K562 (cell line): Measurements from ENCODE around the gene SMG6. TPM values are rescaled to one million over a fixed set of nuclear protein-coding genes. Genes with fewer than 3 reads are reported as not detected.

Experiments used
- NRF1 ChIP-seq, 2 experiments: fragments of 450-650 bp; IDR thresholded peaks in 1 of 2; conservative IDR thresholded peaks in 1 of 2; 2 replicates each; pipeline ENCODE4 v1.6.1; 2014; ENCODE audit warnings: mild to moderate bottlenecking in 2 of 2
- PHB2 ChIP-seq: fragments of 450-650 bp; IDR thresholded peaks from 2 replicates; pipeline ENCODE4 v1.6.1; 2017; ENCODE audit warnings: low read depth
- RBM34 ChIP-seq: fragments of 200-400 bp; formaldehyde crosslinking; IDR thresholded peaks from 2 replicates; pipeline ENCODE4 v1.6.1; 2018; ENCODE audit warnings: low read length, borderline replicate concordance; ENCODE audit not compliant: insufficient read depth
- SREBF1 ChIP-seq: fragments of 150-350 bp; IDR thresholded peaks from 2 replicates; pipeline ENCODE4 v1.6.1; 2014; ENCODE audit warnings: antibody characterized with exemption, low read depth, low read length, borderline replicate concordance
- TOE1 ChIP-seq, 2 experiments: fragments of 450-650 bp in 1 of 2; sonication (generic) in 1 of 2; formaldehyde crosslinking in 1 of 2; IDR thresholded peaks; 2 replicates each; pipeline versions ENCODE4 v1.7.1 to v1.8.0; 2016 to 2022; ENCODE audit warnings: borderline replicate concordance in 2 of 2, mild to moderate bottlenecking in 2 of 2, antibody characterized with exemption in 1 of 2, inconsistent platforms in 1 of 2, low read depth in 1 of 2, missing genetic modification reagents in 1 of 2, moderate library complexity in 1 of 2
- ZFPM2 ChIP-seq: fragments of 250-450 bp; sonication (Bioruptor Pico); IDR thresholded peaks from 2 replicates; pipeline ENCODE4 v1.5.1; 2022; ENCODE audit warnings: mild to moderate bottlenecking
- ZNF3 ChIP-seq: fragments of 250-450 bp; sonication (Bioruptor Pico); IDR thresholded peaks from 2 replicates; pipeline ENCODE4 v1.5.0; 2021; ENCODE audit warnings: mild to moderate bottlenecking, moderate library complexity
- ZNF436 ChIP-seq: fragments of 250-450, 450-650 bp; sonication (Bioruptor Pico); formaldehyde crosslinking; IDR thresholded peaks from 2 replicates; pipeline ENCODE4 v1.7.0; 2020; ENCODE audit warnings: mild to moderate bottlenecking
- polyA plus RNA-seq, 8 experiments: library from polyadenylated mRNA; depleted of rRNA in 4 of 8; stranded (reverse) in 5 of 8; unstranded in 3 of 8; fragments of >200 nt; fragmentation: Nextera tagmentation in 2 of 8; fragmentation: Illumina TruSeq in 1 of 8; extraction: Ambion mirVana in 2 of 8; extraction: Trizol in 1 of 8; gene quantifications; 2 replicates each; pipeline versions ENCODE4 v1.2.1 to v1.2.3, GENCODE V29; 2011 to 2014; ENCODE audit warnings: inconsistent platforms in 1 of 8, missing spikeins in 1 of 8
- total RNA-seq, 7 experiments: library from RNA; depleted of rRNA in 6 of 7; stranded (reverse); fragments of >200 nt in 6 of 7; fragmentation: Illumina TruSeq in 2 of 7; extraction: Trizol in 2 of 7; gene quantifications; 2 replicates each; pipeline versions ENCODE4 v1.2.1 to v1.2.3, GENCODE V29; 2011 to 2021; ENCODE audit warnings: low replicate concordance in 1 of 7
- TF ChIP-seq, protein P1 (sequence below): sonication (generic); formaldehyde crosslinking; IDR thresholded peaks from 2 replicates; pipeline ENCODE4 v1.8.0; 2022; ENCODE audit warnings: mild to moderate bottlenecking, missing genetic modification reagents
- TF ChIP-seq, protein P2 (sequence below): sonication (generic); formaldehyde crosslinking; IDR thresholded peaks from 2 replicates; pipeline ENCODE4 v1.8.1; 2022; ENCODE audit warnings: missing genetic modification reagents
- TF ChIP-seq, protein P3 (sequence below): fragments of 250-450 bp; sonication (Bioruptor Pico); IDR thresholded peaks from 2 replicates; pipeline ENCODE4 v1.8.0; 2021; ENCODE audit warnings: moderate library complexity, mild to moderate bottlenecking, inconsistent platforms
- TF ChIP-seq, protein P4 (sequence below): fragments of 250-450 bp; sonication (Bioruptor Pico); IDR thresholded peaks from 2 replicates; pipeline ENCODE4 v1.4.0; 2020; ENCODE audit warnings: mild to moderate bottlenecking, moderate library complexity
- TF ChIP-seq, protein P5 (sequence below): fragments of 200-400 bp; formaldehyde crosslinking; IDR thresholded peaks from 2 replicates; pipeline ENCODE4 v1.6.1; 2017; ENCODE audit warnings: mild to moderate bottlenecking, low read depth, low read length, moderate library complexity

SMG6 gene
- total and polyA plus RNA-seq, 9 of the 15 experiments (the other 6 are each of a cell fraction or from before 2014, with no cell fraction given), result 0.44 to 13.9 (median 6.0) TPM

DNA sequence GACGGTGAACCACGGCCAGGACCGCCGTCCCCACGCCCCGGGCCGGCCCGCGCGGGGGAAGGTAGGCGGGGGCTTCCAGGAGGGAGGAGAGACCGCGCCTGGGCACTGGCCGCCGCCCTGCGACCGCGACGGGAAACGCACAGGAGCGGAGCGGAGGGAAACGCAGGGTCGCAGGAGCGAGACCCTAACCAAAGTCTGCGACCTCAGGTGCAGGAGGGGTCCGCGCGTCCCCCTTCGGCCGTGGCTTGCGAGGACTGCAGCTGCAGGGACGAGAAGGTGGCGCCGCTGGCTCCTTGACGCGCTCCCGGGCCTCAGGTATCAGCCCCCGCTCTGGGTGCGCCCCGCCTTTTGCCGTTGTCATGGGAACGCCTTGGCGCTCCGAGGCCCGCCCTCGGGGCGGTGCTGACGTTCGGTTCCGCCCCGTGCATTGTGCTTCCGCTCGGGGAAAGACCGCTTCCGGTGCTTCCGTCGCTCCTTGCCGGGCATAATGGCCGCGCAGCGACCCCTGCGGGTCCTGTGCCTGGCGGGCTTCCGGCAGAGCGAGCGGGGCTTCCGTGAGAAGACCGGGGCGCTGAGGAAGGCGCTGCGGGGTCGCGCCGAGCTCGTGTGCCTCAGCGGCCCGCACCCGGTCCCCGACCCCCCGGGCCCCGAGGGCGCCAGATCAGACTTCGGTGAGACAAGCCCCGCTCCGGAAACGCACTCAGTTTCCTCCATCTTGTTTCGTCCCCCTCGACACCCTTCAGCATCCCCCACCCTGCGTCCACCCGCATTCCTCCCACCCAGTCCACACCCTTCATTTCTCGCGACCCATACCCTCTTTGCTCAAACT, 261.8 kb downstream of the SMG6 start, which contains the start of gene OVCA2 (continued):
- TF ChIP-seq, protein P1, sequence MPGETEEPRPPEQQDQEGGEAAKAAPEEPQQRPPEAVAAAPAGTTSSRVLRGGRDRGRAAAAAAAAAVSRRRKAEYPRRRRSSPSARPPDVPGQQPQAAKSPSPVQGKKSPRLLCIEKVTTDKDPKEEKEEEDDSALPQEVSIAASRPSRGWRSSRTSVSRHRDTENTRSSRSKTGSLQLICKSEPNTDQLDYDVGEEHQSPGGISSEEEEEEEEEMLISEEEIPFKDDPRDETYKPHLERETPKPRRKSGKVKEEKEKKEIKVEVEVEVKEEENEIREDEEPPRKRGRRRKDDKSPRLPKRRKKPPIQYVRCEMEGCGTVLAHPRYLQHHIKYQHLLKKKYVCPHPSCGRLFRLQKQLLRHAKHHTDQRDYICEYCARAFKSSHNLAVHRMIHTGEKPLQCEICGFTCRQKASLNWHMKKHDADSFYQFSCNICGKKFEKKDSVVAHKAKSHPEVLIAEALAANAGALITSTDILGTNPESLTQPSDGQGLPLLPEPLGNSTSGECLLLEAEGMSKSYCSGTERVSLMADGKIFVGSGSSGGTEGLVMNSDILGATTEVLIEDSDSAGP, result no peak
- TF ChIP-seq ZNF436 (CRISPR knock-in tag) (no peak), PHB2 (no peak), TOE1 (IDR thresholded peaks at IDR 0.05; ENCODE audit: borderline replicate concordance) (no peak), TOE1 (CRISPR knock-in tag; IDR thresholded peaks at IDR 0.05; ENCODE audit: borderline replicate concordance, low read depth) (no peak), NRF1 (conservative IDR thresholded peaks at IDR 0.05 in 1 of 2, IDR thresholded peaks at IDR 0.05 in 1 of 2) (peak; percentile 43 to 64; a peak in 3 of 4 replicates), SREBF1 (no peak), ZFPM2 (CRISPR knock-in tag) (no peak), ZNF3 (CRISPR knock-in tag) (no peak), RBM34 (no peak)
- TF ChIP-seq, protein P2, sequence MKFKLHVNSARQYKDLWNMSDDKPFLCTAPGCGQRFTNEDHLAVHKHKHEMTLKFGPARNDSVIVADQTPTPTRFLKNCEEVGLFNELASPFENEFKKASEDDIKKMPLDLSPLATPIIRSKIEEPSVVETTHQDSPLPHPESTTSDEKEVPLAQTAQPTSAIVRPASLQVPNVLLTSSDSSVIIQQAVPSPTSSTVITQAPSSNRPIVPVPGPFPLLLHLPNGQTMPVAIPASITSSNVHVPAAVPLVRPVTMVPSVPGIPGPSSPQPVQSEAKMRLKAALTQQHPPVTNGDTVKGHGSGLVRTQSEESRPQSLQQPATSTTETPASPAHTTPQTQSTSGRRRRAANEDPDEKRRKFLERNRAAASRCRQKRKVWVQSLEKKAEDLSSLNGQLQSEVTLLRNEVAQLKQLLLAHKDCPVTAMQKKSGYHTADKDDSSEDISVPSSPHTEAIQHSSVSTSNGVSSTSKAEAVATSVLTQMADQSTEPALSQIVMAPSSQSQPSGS (CRISPR knock-in tag), result no peak
- TF ChIP-seq, protein P3, sequence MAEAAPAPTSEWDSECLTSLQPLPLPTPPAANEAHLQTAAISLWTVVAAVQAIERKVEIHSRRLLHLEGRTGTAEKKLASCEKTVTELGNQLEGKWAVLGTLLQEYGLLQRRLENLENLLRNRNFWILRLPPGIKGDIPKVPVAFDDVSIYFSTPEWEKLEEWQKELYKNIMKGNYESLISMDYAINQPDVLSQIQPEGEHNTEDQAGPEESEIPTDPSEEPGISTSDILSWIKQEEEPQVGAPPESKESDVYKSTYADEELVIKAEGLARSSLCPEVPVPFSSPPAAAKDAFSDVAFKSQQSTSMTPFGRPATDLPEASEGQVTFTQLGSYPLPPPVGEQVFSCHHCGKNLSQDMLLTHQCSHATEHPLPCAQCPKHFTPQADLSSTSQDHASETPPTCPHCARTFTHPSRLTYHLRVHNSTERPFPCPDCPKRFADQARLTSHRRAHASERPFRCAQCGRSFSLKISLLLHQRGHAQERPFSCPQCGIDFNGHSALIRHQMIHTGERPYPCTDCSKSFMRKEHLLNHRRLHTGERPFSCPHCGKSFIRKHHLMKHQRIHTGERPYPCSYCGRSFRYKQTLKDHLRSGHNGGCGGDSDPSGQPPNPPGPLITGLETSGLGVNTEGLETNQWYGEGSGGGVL, result no peak
- TF ChIP-seq, protein P4, sequence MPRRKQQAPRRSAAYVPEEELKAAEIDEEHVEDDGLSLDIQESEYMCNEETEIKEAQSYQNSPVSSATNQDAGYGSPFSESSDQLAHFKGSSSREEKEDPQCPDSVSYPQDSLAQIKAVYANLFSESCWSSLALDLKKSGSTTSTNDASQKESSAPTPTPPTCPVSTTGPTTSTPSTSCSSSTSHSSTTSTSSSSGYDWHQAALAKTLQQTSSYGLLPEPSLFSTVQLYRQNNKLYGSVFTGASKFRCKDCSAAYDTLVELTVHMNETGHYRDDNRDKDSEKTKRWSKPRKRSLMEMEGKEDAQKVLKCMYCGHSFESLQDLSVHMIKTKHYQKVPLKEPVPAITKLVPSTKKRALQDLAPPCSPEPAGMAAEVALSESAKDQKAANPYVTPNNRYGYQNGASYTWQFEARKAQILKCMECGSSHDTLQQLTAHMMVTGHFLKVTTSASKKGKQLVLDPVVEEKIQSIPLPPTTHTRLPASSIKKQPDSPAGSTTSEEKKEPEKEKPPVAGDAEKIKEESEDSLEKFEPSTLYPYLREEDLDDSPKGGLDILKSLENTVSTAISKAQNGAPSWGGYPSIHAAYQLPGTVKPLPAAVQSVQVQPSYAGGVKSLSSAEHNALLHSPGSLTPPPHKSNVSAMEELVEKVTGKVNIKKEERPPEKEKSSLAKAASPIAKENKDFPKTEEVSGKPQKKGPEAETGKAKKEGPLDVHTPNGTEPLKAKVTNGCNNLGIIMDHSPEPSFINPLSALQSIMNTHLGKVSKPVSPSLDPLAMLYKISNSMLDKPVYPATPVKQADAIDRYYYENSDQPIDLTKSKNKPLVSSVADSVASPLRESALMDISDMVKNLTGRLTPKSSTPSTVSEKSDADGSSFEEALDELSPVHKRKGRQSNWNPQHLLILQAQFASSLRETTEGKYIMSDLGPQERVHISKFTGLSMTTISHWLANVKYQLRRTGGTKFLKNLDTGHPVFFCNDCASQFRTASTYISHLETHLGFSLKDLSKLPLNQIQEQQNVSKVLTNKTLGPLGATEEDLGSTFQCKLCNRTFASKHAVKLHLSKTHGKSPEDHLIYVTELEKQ (CRISPR knock-in tag), result no peak
- TF ChIP-seq, protein P5, sequence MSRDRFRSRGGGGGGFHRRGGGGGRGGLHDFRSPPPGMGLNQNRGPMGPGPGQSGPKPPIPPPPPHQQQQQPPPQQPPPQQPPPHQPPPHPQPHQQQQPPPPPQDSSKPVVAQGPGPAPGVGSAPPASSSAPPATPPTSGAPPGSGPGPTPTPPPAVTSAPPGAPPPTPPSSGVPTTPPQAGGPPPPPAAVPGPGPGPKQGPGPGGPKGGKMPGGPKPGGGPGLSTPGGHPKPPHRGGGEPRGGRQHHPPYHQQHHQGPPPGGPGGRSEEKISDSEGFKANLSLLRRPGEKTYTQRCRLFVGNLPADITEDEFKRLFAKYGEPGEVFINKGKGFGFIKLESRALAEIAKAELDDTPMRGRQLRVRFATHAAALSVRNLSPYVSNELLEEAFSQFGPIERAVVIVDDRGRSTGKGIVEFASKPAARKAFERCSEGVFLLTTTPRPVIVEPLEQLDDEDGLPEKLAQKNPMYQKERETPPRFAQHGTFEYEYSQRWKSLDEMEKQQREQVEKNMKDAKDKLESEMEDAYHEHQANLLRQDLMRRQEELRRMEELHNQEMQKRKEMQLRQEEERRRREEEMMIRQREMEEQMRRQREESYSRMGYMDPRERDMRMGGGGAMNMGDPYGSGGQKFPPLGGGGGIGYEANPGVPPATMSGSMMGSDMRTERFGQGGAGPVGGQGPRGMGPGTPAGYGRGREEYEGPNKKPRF, result no peak
